Activated CD4-positive, alpha-beta T cell treated with anti-CD3 and anti-CD28 coated beads for 1 hour (primary cell): ENCODE measurements around the gene C1QC.

Source experiments
- DNase-seq: peaks from one replicate; pipeline ENCODE4 v3.0.0-alpha.2; 2020

Gene C1QC

DNA sequence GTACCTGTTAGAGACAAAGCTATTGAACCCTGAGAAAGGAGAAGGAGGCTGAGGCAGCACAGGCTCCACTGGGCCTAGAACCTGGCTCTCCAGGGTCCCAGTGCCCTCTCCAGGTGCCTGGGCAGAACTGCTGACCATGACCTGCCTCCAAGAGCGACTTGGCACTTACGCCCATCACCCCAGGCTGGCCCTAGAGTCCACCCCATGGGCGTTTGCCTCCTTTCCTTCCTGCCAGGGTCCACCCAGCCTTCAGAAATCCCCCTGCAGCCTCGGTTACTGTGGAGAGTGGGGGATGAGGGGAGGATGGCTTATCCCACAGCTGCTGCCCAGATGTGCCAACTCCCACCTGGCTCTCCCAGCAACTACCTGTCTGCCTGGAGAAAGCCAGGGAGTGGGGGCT, 21.7 kb upstream of the C1QC start:
- no peak for DNase-seq

DNA sequence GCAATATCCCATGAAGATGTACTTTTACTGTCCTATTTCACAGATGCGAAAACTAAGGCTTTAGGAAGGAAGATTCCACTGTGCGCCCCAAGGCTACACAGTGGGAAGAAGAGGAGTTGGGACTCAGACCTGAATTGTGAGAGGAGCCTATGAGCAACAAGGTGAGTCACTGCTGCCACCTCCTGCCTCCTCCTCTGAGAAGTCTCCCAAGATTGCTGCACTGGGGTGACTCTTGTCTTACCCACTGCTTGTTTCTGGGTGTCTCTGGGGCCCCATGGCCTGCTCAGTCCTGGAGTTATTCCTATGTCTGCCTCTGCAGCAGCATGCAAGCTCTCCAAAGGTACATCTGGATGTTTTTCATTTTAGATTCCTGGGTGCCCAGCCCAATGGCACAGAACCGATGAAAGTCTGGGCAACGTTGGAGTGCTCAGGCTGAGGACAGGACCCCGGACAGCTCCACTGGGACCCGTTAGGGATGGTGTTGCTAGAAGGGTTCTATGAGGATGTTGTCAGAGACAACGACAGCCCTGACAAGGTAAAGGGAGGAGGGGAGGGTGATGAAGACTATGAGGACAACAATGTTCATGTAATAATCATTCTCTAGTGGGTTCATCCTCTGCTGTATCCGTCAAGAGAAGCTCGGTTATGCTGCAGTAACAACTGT, 18.0 kb upstream of the C1QC start:
- no peak for DNase-seq

DNA sequence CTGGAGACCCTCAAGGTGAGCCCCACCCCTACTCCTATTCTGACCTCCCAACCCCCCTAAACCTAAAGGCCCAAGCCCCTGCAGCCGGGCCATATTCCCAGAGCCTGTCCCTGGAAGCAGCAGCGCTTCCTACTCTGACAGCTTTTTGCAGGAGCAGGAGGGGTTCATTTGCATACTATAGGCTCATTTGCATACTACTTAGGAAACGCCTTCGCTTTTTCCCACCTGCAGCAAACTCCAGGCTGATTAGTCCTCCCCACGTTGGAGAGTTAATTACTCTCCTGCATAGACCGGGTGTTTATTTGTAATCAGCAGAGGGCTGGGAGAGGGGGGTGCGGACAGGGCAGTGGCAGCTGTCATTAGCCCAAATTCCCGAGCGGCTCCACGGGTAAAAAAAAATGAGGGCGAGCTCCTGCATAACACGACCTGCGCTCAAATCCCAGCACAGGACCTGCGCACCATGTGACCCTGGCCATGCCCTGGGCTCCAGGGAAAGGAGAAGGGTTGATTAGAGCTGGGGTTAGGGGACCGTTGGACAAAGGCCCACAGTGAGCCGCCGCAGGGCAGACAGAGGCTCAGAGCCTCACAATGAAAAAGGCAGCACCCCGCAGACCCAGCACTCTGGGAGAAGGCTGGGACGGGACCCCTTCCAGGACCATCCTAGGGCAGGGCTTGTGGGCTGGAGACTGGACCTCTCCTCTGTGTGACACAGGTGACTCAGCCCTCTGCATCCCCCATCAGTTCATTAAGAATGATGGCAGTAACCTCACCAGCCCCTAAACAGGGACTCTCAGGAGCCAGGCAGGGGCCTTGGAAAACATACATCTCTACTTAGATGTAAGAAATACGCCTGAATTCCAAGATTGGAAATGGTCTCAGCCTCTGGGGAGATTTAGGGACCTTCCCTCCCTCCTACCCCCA, 16.9 kb upstream of the C1QC start:
- no peak for DNase-seq

DNA sequence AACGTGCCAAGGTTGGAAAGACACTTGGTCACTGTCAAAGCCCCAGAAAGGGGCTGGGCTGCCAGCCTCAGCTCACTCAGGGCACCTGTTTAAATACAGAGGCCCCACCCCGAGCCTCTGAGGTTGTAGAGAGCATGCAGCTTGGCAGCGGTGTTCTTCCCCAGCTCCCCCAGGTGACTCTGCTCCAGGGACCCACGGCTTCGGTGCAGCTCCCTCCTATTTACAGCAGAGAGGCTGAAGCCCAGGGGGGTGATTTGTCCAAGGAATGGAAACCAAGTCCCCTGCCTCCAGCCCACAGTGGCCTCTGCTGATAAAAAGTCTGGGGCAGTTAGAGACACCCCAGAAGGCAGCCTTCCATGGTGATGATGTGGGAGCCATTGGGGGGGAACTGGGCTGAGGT, 16.1 kb upstream of the C1QC start:
- DNase-seq, result no peak

DNA sequence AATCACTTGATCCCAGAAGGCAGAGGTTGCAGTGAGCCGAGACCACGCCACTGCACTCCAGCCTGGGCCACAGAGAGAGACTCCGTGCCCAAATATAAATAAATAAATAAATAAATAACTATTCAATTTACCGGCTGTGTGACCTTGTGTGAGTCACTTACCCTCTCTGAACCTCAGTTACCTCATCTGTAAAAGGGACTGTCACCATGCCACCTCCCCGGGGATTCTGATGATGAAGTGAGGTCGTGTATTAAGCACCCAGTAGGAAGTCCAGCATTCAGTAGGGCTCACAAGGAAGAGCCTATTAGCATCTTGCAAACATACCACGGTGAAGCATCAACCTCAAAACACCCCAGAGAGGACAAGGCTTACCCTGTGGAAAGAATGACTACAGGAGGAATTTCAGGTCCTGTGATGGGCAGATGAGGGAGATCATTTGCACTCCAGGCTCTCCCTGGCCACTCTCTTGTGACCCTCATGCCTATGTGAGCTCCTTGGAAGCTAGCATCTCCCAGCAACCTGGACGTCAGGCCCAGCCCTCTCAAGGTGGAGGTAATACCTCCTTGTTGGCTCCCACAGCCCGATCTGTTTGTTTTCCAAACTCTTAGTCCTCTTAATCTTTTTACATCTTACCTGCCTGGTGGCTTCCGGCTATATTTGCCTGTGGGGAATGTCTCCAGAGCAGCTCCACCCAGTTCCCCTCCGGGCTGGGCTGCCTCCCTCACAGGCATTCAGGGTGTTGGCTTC, 14.6 kb upstream of the C1QC start:
- DNase-seq, result no peak

DNA sequence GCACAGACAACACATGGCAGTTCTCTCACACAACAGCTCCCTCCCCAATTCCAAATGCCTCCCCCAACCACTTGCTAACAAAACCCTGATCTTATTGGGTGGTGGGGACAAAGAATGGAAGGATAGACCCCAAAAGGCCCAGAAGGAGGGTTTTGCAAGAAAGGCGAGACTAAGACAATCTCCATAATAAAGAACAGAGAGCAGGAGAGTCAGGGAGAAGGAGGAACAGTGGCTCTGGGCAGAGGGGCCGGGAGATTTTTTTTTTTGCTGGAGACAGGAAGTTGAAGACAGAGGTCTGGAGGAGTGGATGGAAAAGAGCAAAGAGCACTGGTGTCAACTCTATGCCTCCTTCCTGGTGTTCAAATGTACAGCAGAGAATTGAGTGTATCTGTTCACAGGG, 13.5 kb upstream of the C1QC start:
- DNase-seq, result no peak

DNA sequence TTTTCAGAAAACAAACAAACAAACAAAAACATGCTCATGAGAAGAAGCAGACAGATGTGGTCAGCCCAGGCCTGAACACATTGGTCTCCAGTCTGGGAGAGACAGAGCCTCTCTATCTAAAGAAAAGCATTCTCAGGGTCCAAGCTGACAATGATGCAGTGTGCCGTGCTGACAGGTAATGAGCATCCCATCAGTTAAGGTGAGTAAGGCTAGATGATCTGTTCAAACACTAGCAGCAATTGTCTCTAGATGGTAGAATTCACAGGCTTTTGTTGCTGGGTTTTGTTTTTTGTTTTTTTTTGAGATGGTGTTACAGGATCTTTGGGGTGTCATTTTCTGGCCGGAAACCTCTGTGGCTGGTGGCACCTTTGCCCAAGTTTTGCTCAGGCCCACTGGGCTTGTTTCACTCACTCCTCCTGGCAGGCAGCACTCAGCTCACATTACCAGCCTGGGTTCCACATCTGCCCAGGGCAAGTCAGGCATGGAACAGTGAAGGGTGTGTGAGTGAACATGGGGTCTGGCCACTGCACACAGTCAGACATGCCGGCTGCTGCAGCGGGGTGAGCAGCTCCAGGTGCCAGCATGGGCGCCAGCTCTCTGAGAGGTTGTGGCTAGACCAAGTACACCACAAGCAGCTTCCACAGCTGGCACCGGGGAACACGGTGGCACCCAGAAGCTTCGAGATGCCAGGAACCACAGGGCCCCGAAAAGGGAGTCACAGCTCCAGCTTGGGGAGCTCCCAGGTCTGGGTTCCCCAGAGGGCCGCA, 9.6 kb upstream of the C1QC start:
- DNase-seq, result no peak

DNA sequence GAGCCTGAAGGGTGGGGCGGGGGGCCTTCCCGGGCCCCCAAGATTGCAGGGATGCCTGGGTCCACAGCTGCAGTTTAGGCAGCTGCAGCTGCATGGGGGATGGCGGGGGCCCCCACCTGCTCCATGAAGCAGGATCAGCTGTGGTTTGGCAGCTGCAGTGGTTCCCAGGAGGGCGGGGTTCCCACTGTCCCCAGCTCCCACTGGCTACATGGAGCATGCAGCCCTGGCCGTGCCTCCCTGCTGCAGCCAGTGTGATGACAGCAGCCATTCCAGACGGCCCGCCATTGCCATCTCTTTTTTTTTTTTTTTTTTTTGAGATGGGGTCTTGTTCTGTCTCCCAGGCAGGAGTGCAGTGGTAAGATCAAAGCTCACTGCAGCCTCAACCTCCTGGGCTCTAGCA, 8.0 kb upstream of the C1QC start:
- DNase-seq, result no peak

DNA sequence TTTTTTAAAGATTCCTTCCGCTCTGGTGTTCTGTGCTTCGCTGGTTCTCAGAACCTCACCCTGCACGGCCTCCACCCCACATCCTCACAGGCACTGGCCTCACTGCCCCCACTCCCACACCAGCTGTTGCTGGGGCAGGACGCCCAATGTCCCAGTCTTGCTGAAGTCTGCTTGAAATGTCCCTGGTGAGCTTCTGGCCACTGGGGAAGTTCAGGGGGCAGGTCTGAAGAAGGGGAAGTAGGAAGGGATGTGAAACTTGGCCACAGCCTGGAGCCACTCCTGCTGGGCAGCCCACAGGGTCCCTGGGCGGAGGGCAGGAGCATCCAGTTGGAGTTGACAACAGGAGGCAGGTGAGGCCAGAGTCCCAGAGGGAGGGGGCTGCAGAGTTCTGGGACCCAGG, 7.1 kb upstream of the C1QC start, which contains the start of gene C1QA:
Gene C1QA, plus strand, starts transcription at position 276 of the 400 bp plus-strand sequence. CDS start 989 bp downstream, outside the sequence.
- no peak for DNase-seq

DNA sequence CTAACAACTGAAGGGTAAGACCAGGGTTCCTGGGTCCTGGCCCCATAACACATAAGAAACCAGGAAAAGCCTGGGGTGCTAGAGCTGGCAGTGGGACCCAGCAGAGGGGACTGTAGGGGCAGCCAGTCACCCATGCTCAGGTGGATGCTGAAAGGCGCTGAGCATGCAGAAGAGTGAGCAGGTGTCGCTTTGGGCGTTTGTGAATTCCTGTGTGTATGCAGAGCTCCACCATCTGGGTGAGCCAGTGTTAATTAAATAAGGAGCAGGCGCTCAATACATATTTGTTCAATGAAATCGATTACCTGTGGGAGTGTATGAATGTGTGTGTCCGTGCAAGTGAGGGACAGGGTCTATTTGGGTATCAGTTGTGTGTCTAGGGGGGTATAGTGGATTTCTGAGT, 6.5 kb upstream of the C1QC start:
- no peak for DNase-seq

DNA sequence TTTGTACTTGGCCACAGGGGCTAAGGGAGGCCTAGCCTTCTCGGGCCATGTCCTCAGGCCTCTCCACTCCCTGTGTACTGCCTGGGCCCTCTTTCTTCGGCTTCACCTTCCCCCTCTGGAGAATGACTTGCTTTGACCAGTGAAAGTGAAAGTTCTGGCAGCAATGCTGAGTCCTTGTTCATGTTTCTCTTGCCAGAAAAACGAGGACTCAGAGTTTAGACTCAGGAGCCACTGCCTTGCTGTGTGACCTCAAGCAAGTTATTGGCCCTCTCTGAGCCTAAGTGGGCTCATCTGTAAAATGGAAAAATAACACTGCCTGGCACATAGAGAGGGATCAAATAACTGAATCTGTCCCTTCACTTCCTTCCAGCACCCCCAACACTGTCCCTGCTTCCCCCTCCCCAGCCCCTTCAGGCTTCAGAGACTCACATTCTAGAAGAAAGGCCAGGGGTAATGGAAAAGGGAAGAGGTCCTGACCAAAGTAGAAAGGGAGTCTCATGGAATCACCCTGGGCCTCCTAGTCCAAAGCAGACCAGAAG, 5.5 kb upstream of the C1QC start:
- DNase-seq, result no peak

DNA sequence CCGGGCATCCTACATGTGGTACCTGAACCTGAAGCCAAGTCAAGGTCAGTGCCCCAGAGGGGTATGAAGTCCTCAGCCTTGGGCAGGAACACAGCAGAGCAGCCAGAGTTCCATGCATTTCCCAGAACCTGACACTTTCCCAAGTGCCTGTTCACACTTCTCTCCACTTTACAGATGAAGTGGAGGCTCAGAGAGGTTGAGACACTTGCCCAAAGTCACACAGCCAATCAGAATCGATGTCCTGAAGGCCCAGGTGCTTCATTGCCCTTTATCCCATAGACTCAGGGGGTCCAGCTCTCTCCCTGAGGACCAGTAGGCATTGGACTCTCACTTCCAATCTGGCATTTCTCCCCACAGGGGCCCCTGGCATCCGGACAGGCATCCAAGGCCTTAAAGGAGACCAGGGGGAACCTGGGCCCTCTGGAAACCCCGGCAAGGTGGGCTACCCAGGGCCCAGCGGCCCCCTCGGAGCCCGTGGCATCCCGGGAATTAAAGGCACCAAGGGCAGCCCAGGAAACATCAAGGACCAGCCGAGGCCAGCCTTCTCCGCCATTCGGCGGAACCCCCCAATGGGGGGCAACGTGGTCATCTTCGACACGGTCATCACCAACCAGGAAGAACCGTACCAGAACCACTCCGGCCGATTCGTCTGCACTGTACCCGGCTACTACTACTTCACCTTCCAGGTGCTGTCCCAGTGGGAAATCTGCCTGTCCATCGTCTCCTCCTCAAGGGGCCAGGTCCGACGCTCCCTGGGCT, 4.8 kb upstream of the C1QC start:
- no peak for DNase-seq

DNA sequence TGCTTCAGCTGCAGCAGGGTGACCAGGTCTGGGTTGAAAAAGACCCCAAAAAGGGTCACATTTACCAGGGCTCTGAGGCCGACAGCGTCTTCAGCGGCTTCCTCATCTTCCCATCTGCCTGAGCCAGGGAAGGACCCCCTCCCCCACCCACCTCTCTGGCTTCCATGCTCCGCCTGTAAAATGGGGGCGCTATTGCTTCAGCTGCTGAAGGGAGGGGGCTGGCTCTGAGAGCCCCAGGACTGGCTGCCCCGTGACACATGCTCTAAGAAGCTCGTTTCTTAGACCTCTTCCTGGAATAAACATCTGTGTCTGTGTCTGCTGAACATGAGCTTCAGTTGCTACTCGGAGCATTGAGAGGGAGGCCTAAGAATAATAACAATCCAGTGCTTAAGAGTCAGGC, 4.1 kb upstream of the C1QC start:
- DNase-seq, result no peak

DNA sequence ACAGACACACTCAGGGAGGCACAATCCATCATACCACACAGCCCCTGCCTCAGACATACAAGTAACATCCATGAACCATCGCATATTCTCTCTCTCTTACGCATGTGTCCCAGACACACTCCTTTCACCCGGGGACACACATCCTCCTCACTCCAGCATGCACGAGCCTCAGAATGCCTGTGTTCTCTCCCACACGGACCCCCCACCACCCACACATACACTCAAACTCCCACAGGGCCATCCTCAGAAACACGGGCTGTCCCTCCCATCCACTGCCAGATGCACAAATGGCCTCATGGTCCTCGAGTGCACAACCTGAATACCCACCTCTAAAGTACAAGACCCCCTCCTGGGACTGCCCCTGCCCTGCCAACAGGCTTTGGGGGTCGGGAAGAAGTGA, 2.2 kb upstream of the C1QC start:
- DNase-seq, result no peak

DNA sequence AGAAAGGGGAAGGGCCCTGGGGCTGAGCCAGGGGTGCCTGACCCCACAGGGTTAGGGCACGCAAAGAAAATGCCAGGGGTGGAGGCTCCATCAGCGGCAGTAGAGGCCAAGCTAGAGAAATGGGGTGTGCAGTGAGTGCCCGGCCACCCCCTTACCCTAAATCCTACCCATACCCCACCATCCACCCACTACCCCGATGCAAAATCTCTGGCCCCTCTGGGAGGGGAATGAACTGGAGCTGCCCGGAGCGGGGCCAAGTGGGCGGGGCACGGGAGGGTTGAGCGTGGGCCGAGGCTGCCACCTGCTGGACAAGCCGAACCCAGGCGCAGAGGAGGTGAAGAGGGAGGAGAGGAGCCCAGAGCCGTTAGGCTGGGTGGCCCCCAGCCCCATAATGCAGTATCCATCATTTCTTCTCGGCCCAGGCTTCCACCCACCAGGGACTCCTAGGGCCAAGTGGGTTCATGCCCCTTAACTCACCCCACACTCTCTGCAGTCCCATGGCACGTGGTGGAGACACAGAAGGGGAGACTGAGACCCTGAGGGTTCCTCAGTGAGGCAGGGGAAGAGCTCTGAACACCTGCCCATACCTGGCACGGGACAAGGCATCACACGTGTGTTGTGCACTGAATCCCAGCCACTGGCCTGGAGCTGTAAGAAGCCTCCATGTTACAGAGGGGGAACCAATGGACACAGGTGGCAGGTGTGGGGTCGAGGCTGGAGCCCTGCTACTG, 1.4 kb upstream of the C1QC start:
- DNase-seq, result peak; percentile 53

DNA sequence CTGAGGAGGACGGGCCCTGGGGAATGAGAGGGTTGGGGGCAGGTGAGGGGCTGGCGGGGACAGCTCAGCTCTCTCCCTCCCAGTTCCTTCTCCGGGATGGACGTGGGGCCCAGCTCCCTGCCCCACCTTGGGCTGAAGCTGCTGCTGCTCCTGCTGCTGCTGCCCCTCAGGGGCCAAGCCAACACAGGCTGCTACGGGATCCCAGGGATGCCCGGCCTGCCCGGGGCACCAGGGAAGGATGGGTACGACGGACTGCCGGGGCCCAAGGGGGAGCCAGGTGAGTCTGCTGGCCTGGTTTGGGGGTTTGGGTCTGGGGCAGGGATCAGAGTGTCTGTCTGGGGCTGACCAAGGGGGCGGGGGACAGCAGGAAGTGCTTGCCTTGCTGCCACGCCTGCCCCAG, 495 bp downstream of the C1QC start:
- no peak for DNase-seq

DNA sequence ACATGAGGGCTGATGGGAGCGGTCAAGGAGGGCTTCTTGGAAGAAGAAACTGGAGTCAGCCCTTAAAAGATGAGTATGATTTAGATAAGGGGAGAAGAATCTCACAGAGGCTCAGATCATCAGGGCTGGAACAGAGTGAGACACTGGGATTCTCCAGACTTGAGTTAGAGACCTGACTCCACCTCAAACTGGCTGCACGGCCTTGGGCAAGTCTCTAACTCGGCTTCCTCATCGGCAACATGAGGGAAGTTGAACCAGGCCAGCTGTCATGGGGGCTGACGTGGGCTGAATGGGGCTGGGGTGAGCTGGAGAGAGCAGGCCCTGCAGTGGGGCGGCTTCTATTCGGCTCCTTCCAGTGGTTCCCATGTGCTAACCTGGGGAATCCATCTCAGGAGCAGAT, 2.5 kb downstream of the C1QC start:
- no peak for DNase-seq

DNA sequence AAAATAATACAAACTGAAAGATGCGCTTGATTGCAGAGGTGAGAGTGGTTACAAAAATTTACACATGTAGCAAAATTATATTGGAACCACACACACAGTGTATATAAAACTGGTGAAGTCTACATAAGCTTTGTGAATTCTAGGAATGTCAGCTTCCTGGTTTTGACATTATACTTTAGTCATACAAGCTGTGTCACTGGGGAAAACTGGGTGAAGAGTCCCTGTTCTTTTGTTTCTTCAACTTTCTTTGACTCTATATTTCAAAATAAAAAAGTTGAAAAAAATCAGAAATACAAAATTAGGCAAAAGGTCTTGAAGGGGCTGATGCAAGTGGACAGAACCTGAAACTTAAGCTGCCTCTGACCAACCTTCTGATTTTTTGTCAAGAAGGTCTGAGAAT, 3.0 kb downstream of the C1QC start:
- DNase-seq, result no peak

DNA sequence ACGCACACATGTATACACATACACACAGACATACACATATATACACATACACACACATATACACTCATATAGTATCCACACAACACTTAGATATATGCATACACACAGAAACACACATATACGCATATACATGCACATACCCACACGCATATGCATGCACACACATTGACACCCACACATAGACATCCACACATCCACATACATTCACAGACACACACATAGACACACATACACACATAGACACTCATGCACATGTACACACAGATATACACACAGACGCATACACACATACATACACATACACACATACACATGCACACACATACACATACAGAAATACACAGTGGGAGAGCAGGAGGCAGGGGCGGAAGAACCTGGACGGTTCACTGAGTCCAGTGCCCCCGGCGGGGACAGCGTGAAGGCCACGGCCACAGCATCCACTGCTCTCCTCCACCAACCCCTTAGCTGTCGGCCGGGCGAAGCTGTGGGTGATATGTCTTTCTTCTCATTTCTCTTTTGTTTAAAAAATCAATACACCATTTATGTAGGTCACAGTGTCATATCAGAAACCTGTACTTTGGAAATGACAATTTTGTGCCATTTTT, 6.8 kb downstream of the C1QC start:
- no peak for DNase-seq
